ENCODE measurements around the gene EAF2. TPM values are rescaled to one million over a fixed set of nuclear protein-coding genes. Genes with fewer than 3 reads are reported as not detected.

The EAF2 gene
- total and polyA plus RNA-seq, 2 donors (not counting 1 experiment from before 2014, with no cell fraction given): 31.1 to 161 TPM

GRCh38 chr3:121895736-121896135 is 60.7 kb downstream of the EAF2 start:
- no peaks in the 10 kb centered on the region for H3K4me1 ChIP-seq (ENCODE audit: control insufficient read depth in 2 of 2, insufficient read depth in 2 of 2, low read length in 2 of 2)
- H3K36me3 ChIP-seq (replicated peaks in 1 of 2; ENCODE audit: control extremely low read depth in 1 of 2, control insufficient read depth in 1 of 2, extremely low read depth in 1 of 2, insufficient read depth in 2 of 2, low read length in 1 of 2): peaks cover 3 to 54% of the 10 kb centered on the region in 2 experiments
- H3K9ac ChIP-seq (ENCODE audit: low read length): no peak overlapping the region
- no peaks in the 10 kb centered on the region for H3K4me1 Mint-ChIP-seq
- no peaks in the 10 kb centered on the region for H4K20me1 ChIP-seq (ENCODE audit: control insufficient read depth, insufficient read depth, low read length, poor library complexity, severe bottlenecking)
- H3K79me2 ChIP-seq (ENCODE audit: control insufficient read depth, insufficient read depth, low read length): peaks cover 7% of the 10 kb centered on the region
- no peak overlapping the region for H3K4me2 ChIP-seq (replicated peaks; ENCODE audit: low read depth, low read length, poor library complexity, severe bottlenecking)
- H3K9me3 ChIP-seq (ENCODE audit: control extremely low read depth in 1 of 3, control insufficient read depth in 2 of 3, insufficient read depth in 1 of 3, low read length in 2 of 3): no peaks in the 10 kb centered on the region
- no peak overlapping the region for H3K27ac ChIP-seq (ENCODE audit: low read length in 2 of 2)
- no peaks in the 10 kb centered on the region for H3K9me3 Mint-ChIP-seq (ENCODE audit: insufficient read depth)
- H3K27me3 ChIP-seq (replicated peaks in 1 of 4; ENCODE audit: control extremely low read depth in 1 of 4, control insufficient read depth in 3 of 4, insufficient read depth in 4 of 4, low read length in 3 of 4): no peaks in the 10 kb centered on the region
- TF ChIP-seq EZH2 (IDR thresholded peaks at IDR 0.05; ENCODE audit: borderline replicate concordance, insufficient read depth, low read depth, low read length, poor library complexity, severe bottlenecking) (no peak), CTCF (IDR thresholded peaks at IDR 0.05) (no peak)
- CTCF ChIA-PET: interaction anchor here (1.3 kb wide), 1 partner anchor 12 kb away, joined by 3 read pairs; no protein-coding TSS in a partner anchor
- DNase-seq (no peak), ATAC-seq (ENCODE audit: low read depth) (no peak)
- no peak overlapping the region for H3K4me3 ChIP-seq (ENCODE audit: control extremely low read depth in 1 of 5, extremely low read depth in 1 of 5, insufficient read depth in 1 of 5, low read depth in 2 of 5, low read length in 4 of 5)
- H3K27ac Mint-ChIP-seq: no peak overlapping the region
- intact Hi-C loops (cut with micrococcal nuclease): no loop called here
- no peaks in the 10 kb centered on the region for H3K27me3 Mint-ChIP-seq
- H3K4me3 Mint-ChIP-seq: no peak overlapping the region
- H2AFZ ChIP-seq (ENCODE audit: insufficient read depth, low read depth, low read length, poor library complexity, severe bottlenecking): no peak overlapping the region
- POLR2A ChIA-PET: no interaction called here

GRCh38 chr3:121896823-121897222 is 61.8 kb downstream of the EAF2 start:
- no peak for ATAC-seq (ENCODE audit: low read depth)
- no peak overlapping the region for H3K4me3 Mint-ChIP-seq
- ChIA-PET POLR2A (no interaction called here), CTCF (no interaction called here)
- TF ChIP-seq EZH2 (IDR thresholded peaks at IDR 0.05; ENCODE audit: borderline replicate concordance, insufficient read depth, low read depth, low read length, poor library complexity, severe bottlenecking) (no peak), CTCF (IDR thresholded peaks at IDR 0.05) (no peak)
- H3K9me3 Mint-ChIP-seq (ENCODE audit: insufficient read depth): no peaks in the 10 kb centered on the region
- Histone ChIP-seq H3K27ac (ENCODE audit: low read length in 2 of 2) (no peak overlapping the region), H3K4me1 (ENCODE audit: control insufficient read depth in 2 of 2, insufficient read depth in 2 of 2, low read length in 2 of 2) (no peaks in the 10 kb centered on the region), H3K27me3 (replicated peaks in 1 of 4; ENCODE audit: control extremely low read depth in 1 of 4, control insufficient read depth in 3 of 4, insufficient read depth in 4 of 4, low read length in 3 of 4) (no peaks in the 10 kb centered on the region), H3K36me3 (replicated peaks in 1 of 2; ENCODE audit: control extremely low read depth in 1 of 2, control insufficient read depth in 1 of 2, extremely low read depth in 1 of 2, insufficient read depth in 2 of 2, low read length in 1 of 2) (peaks cover 3 to 54% of the 10 kb centered on the region in 2 experiments), H3K79me2 (ENCODE audit: control insufficient read depth, insufficient read depth, low read length) (peaks cover 7% of the 10 kb centered on the region), H3K9ac (ENCODE audit: low read length) (no peak overlapping the region), H2AFZ (ENCODE audit: insufficient read depth, low read depth, low read length, poor library complexity, severe bottlenecking) (no peak overlapping the region), H3K9me3 (ENCODE audit: control extremely low read depth in 1 of 3, control insufficient read depth in 2 of 3, insufficient read depth in 1 of 3, low read length in 2 of 3) (no peaks in the 10 kb centered on the region), H4K20me1 (ENCODE audit: control insufficient read depth, insufficient read depth, low read length, poor library complexity, severe bottlenecking) (no peaks in the 10 kb centered on the region), H3K4me2 (replicated peaks; ENCODE audit: low read depth, low read length, poor library complexity, severe bottlenecking) (no peak overlapping the region), H3K4me3 (ENCODE audit: control extremely low read depth in 1 of 5, extremely low read depth in 1 of 5, insufficient read depth in 1 of 5, low read depth in 2 of 5, low read length in 4 of 5) (no peak overlapping the region)
- H3K4me1 Mint-ChIP-seq: no peaks in the 10 kb centered on the region
- peak overlapping the region; percentile 16 for H3K27ac Mint-ChIP-seq
- intact Hi-C loops (cut with micrococcal nuclease): no loop called here
- DNase-seq: no peak
- no peaks in the 10 kb centered on the region for H3K27me3 Mint-ChIP-seq

All from B cell (primary cell).